WTC11 (cell line): Measurements from ENCODE around the gene FGFR1OP2. TPM values are rescaled to one million over a fixed set of nuclear protein-coding genes. Genes with fewer than 3 reads are reported as not detected.

ENCODE experiments used
- ATAC-seq: fragments of 200-7000 bp; cut with Tn5 transposase; 2 replicates; pipeline ENCODE4 v1.10.0; 2021; ENCODE audit warnings: mild to moderate bottlenecking, moderate library complexity
- CTCF ChIA-PET: fragments of 300-600 bp; sonication (Branson Sonifier 250); formaldehyde crosslinking; loops from one replicate; lab custom pipeline; 2021; ENCODE audit warnings: antibody characterized with exemption; lab: Charles Lee
- POLR2A ChIA-PET: fragments of 350-600 bp; sonication (Branson Sonifier 250); formaldehyde crosslinking; loops from one replicate; lab custom pipeline; 2021; ENCODE audit warnings: antibody characterized with exemption; lab: Charles Lee
- DNase-seq: peaks from one replicate; pipeline ENCODE4 v3.0.0; 2021; ENCODE audit warnings: low spot score
- H3K27ac Mint-ChIP-seq: 2 replicates; pipeline ENCODE4 v1.8.0; 2021; ENCODE audit warnings: mixed read lengths
- H3K27me3 Mint-ChIP-seq: 2 replicates; pipeline ENCODE4 v1.8.0; 2021; ENCODE audit warnings: low read depth, mild to moderate bottlenecking, moderate library complexity, mixed read lengths
- H3K36me3 Mint-ChIP-seq: 2 replicates; pipeline ENCODE4 v1.8.0; 2021; ENCODE audit warnings: mixed read lengths
- H3K4me1 Mint-ChIP-seq: 2 replicates; pipeline ENCODE4 v1.8.0; 2022; ENCODE audit warnings: mixed read lengths
- H3K4me3 Mint-ChIP-seq: 2 replicates; pipeline ENCODE4 v1.8.0; 2021; ENCODE audit warnings: mild to moderate bottlenecking, moderate library complexity, mixed read lengths
- H3K9me3 Mint-ChIP-seq: 2 replicates; pipeline ENCODE4 v1.8.0; 2021; ENCODE audit warnings: mixed read lengths
- ATF6 ChIP-seq: sonication (generic); formaldehyde crosslinking; IDR thresholded peaks from 2 replicates; pipeline ENCODE4 v1.8.1; 2023; ENCODE audit warnings: mild to moderate bottlenecking, missing genetic modification reagents
- EMX1 ChIP-seq: fragments of 250-450 bp; sonication (Bioruptor Pico); IDR thresholded peaks from 2 replicates; pipeline ENCODE4 v1.8.0; 2021; ENCODE audit warnings: mild to moderate bottlenecking
- ESRRA ChIP-seq: sonication (generic); formaldehyde crosslinking; IDR thresholded peaks from 2 replicates; pipeline ENCODE4 v1.8.1; 2022; ENCODE audit warnings: mild to moderate bottlenecking, missing genetic modification reagents, borderline replicate concordance
- ETV6 ChIP-seq: sonication (generic); formaldehyde crosslinking; IDR thresholded peaks from 2 replicates; pipeline ENCODE4 v1.8.1; 2022; ENCODE audit warnings: mild to moderate bottlenecking, missing genetic modification reagents
- HMGA2 ChIP-seq: fragments of 250-450 bp; sonication (Bioruptor Pico); IDR thresholded peaks from 2 replicates; pipeline ENCODE4 v1.4.0; 2021; ENCODE audit warnings: mild to moderate bottlenecking, moderate library complexity
- IRF2 ChIP-seq: sonication (generic); formaldehyde crosslinking; IDR thresholded peaks from 2 replicates; pipeline ENCODE4 v1.8.0; 2022; ENCODE audit warnings: low read depth, missing genetic modification reagents, borderline replicate concordance
- NR2C2 ChIP-seq: sonication (generic); formaldehyde crosslinking; IDR thresholded peaks from 2 replicates; pipeline ENCODE4 v1.8.0; 2022; ENCODE audit warnings: mild to moderate bottlenecking, missing genetic modification reagents
- OVOL2 ChIP-seq: fragments of 250-450 bp; sonication (Bioruptor Pico); IDR thresholded peaks from 2 replicates; pipeline ENCODE4 v1.9.0; 2021; ENCODE audit warnings: mild to moderate bottlenecking, borderline replicate concordance
- PRRX2 ChIP-seq: fragments of 250-450 bp; sonication (Bioruptor Pico); IDR thresholded peaks from 2 replicates; pipeline ENCODE4 v1.8.0; 2021; ENCODE audit warnings: mild to moderate bottlenecking
- RELA ChIP-seq: sonication (generic); formaldehyde crosslinking; IDR thresholded peaks from 2 replicates; pipeline ENCODE4 v1.8.1; 2022; ENCODE audit warnings: missing genetic modification reagents, mild to moderate bottlenecking, borderline replicate concordance
- RORB ChIP-seq: fragments of 250-450 bp; sonication (Bioruptor Pico); IDR thresholded peaks from 2 replicates; pipeline ENCODE4 v1.9.0; 2021; ENCODE audit warnings: mild to moderate bottlenecking
- SMAD3 ChIP-seq: sonication (generic); formaldehyde crosslinking; IDR thresholded peaks from 2 replicates; pipeline ENCODE4 v1.8.0; 2022; ENCODE audit warnings: missing genetic modification reagents, mild to moderate bottlenecking, borderline replicate concordance
- SOX15 ChIP-seq: fragments of 250-450 bp; sonication (Bioruptor Pico); IDR thresholded peaks from 2 replicates; pipeline ENCODE4 v1.9.0; 2021; ENCODE audit warnings: mild to moderate bottlenecking
- STAT6 ChIP-seq: sonication (generic); formaldehyde crosslinking; conservative IDR thresholded peaks from 2 replicates; pipeline ENCODE4 v1.8.1; 2023; ENCODE audit warnings: mild to moderate bottlenecking, low read depth, missing genetic modification reagents, moderate library complexity
- ZBTB21 ChIP-seq: sonication (generic); formaldehyde crosslinking; IDR thresholded peaks from 2 replicates; pipeline ENCODE4 v1.8.1; 2023; ENCODE audit warnings: mild to moderate bottlenecking, missing genetic modification reagents, borderline replicate concordance
- ZNF121 ChIP-seq: sonication (generic); formaldehyde crosslinking; IDR thresholded peaks from 2 replicates; pipeline ENCODE4 v1.8.0; 2023; ENCODE audit warnings: missing genetic modification reagents
- ZNF423 ChIP-seq: fragments of 250-450 bp; sonication (Bioruptor Pico); IDR thresholded peaks from 2 replicates; pipeline ENCODE4 v2.1.2; 2022; ENCODE audit warnings: mild to moderate bottlenecking, moderate library complexity
- ZNF425 ChIP-seq: fragments of 250-450 bp; sonication (Bioruptor Pico); conservative IDR thresholded peaks from 2 replicates; pipeline ENCODE4 v1.9.0; 2021; ENCODE audit warnings: mild to moderate bottlenecking
- ZNF671 ChIP-seq: fragments of 250-450 bp; sonication (Bioruptor Pico); IDR thresholded peaks from 2 replicates; pipeline ENCODE4 v1.8.0; 2021; ENCODE audit warnings: mild to moderate bottlenecking
- total RNA-seq: library from RNA; stranded (reverse); gene quantifications from 3 replicates; pipeline ENCODE4 v1.2.3, GENCODE V29; 2021
- TF ChIP-seq, protein P1 (sequence below): sonication (generic); formaldehyde crosslinking; IDR thresholded peaks from 2 replicates; pipeline ENCODE4 v1.8.0; 2022; ENCODE audit warnings: mild to moderate bottlenecking, missing genetic modification reagents
- TF ChIP-seq, protein P2 (sequence below): sonication (generic); formaldehyde crosslinking; IDR thresholded peaks from 2 replicates; pipeline ENCODE4 v1.8.0; 2022; ENCODE audit warnings: mild to moderate bottlenecking, missing genetic modification reagents
- TF ChIP-seq, protein P3 (sequence below): sonication (generic); formaldehyde crosslinking; IDR thresholded peaks from 2 replicates; pipeline ENCODE4 v1.8.0; 2022; ENCODE audit warnings: missing genetic modification reagents

The FGFR1OP2 gene
- total RNA-seq, 1 experiment from 2014 or later: 28.9 TPM

GRCh38 chr12:27005495-27005894 lies 67.2 kb downstream of the FGFR1OP2 start (continued):
- TF ChIP-seq HMGA2 (CRISPR knock-in tag) (no peak), ZBTB21 (no peak), SOX15 (CRISPR knock-in tag) (no peak), EMX1 (no peak), SMAD3 (CRISPR knock-in tag) (no peak), OVOL2 (CRISPR knock-in tag) (no peak), ESRRA (CRISPR knock-in tag) (no peak), ZNF425 (CRISPR knock-in tag) (no peak)
- TF ChIP-seq, protein P1, sequence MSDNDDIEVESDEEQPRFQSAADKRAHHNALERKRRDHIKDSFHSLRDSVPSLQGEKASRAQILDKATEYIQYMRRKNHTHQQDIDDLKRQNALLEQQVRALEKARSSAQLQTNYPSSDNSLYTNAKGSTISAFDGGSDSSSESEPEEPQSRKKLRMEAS (CRISPR knock-in tag): no peak

DNA sequence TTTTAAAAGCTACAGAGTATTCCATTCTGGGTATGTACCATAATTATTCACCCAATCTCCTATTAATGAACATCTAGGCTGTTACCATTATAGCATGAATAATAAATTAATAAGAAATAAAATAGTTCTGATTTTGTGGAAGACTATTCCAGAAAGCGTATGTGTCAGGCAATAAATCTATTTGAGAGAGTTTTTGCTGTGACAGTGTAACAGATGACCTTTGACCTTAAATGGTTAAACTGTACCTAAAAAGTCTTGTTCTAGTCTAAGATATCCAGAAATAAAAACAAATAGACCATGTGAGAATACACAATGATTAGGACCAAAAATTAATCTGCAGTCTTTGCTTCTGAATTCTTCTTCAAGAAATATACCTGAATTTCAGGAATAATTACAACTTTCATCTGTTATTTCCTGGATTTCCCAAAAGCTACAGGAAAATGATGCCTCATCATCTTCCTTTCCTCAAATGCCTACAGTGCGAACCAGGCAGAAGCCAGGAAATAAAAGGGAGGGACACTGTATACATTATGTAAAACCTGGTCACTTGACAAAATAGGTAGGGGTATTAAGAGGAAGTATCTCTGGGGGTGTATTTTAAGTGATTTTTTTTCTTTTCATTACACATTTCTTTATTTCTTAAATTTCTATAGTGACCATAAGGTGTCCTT lies 68.7 kb downstream of the FGFR1OP2 start:
- DNase-seq (no peak), ATAC-seq (no peak)
- ChIA-PET CTCF (interaction anchor here (1.0 to 1.3 kb wide), 2 partner anchors 9 to 104 kb away, joined by 7 to 9 read pairs; no protein-coding TSS in a partner anchor), POLR2A (no interaction called here)
- H3K4me1 Mint-ChIP-seq: peaks cover 39% of the 10 kb centered on the region
- H3K9me3 Mint-ChIP-seq: no peaks in the 10 kb centered on the region
- TF ChIP-seq ETV6 (CRISPR knock-in tag): no peak
- TF ChIP-seq ZNF671: no peak
- TF ChIP-seq EMX1: no peak
- TF ChIP-seq ATF6 (CRISPR knock-in tag): no peak
- TF ChIP-seq ZNF423 (CRISPR knock-in tag): no peak
- no peak for TF ChIP-seq STAT6 (CRISPR knock-in tag)
- TF ChIP-seq SOX15 (CRISPR knock-in tag): no peak
- TF ChIP-seq NR2C2 (CRISPR knock-in tag): no peak
- TF ChIP-seq ZNF121 (CRISPR knock-in tag): no peak
- peaks cover 3% of the 10 kb centered on the region for H3K36me3 Mint-ChIP-seq
- no peaks in the 10 kb centered on the region for H3K27me3 Mint-ChIP-seq
- H3K4me3 Mint-ChIP-seq: no peak overlapping the region
- H3K27ac Mint-ChIP-seq: no peak overlapping the region

- Mint-ChIP-seq H3K9me3 (no peaks in the 10 kb centered on the region), H3K36me3 (no peaks in the 10 kb centered on the region), H3K4me3 (no peak overlapping the region), H3K4me1 (peaks cover 47% of the 10 kb centered on the region), H3K27me3 (no peaks in the 10 kb centered on the region), H3K27ac (no peak overlapping the region)
- DNase-seq (no peak), ATAC-seq (no peak)
- POLR2A ChIA-PET: no interaction called here
- CTCF ChIA-PET: no interaction called here
- no peak for TF ChIP-seq RORB (CRISPR knock-in tag)
- TF ChIP-seq PRRX2 (CRISPR knock-in tag): no peak
- TF ChIP-seq RELA (CRISPR knock-in tag): no peak
- TF ChIP-seq, protein P2, sequence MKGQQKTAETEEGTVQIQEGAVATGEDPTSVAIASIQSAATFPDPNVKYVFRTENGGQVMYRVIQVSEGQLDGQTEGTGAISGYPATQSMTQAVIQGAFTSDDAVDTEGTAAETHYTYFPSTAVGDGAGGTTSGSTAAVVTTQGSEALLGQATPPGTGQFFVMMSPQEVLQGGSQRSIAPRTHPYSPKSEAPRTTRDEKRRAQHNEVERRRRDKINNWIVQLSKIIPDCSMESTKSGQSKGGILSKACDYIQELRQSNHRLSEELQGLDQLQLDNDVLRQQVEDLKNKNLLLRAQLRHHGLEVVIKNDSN (CRISPR knock-in tag): no peak
- TF ChIP-seq, protein P3, sequence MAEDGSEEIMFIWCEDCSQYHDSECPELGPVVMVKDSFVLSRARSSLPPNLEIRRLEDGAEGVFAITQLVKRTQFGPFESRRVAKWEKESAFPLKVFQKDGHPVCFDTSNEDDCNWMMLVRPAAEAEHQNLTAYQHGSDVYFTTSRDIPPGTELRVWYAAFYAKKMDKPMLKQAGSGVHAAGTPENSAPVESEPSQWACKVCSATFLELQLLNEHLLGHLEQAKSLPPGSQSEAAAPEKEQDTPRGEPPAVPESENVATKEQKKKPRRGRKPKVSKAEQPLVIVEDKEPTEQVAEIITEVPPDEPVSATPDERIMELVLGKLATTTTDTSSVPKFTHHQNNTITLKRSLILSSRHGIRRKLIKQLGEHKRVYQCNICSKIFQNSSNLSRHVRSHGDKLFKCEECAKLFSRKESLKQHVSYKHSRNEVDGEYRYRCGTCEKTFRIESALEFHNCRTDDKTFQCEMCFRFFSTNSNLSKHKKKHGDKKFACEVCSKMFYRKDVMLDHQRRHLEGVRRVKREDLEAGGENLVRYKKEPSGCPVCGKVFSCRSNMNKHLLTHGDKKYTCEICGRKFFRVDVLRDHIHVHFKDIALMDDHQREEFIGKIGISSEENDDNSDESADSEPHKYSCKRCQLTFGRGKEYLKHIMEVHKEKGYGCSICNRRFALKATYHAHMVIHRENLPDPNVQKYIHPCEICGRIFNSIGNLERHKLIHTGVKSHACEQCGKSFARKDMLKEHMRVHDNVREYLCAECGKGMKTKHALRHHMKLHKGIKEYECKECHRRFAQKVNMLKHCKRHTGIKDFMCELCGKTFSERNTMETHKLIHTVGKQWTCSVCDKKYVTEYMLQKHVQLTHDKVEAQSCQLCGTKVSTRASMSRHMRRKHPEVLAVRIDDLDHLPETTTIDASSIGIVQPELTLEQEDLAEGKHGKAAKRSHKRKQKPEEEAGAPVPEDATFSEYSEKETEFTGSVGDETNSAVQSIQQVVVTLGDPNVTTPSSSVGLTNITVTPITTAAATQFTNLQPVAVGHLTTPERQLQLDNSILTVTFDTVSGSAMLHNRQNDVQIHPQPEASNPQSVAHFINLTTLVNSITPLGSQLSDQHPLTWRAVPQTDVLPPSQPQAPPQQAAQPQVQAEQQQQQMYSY (CRISPR knock-in tag): no peak
- no peak for TF ChIP-seq IRF2 (CRISPR knock-in tag)
Measured at GRCh38 chr12:27008081-27008480, 69.8 kb downstream of the FGFR1OP2 start.
